Frontal cortex (tissue), 4 donors: ENCODE data around the gene OAS2. TPM values are rescaled to one million over a fixed set of nuclear protein-coding genes. Genes with fewer than 3 reads are reported as not detected.

Source experiments
- DNase-seq, 2 donors: peaks; one replicate each; pipeline ENCODE4 v3.0.0; 2012; ENCODE audit warnings: low spot score in 2 of 2
- FAIRE-seq: peaks from 2 replicates; lab custom pipeline; 2012; peaks lifted over from hg19 to GRCh38; lab: Jason Lieb, UNC
- total RNA-seq: library from RNA; depleted of rRNA; stranded (reverse); fragments of >200 nt; gene quantifications from one replicate; pipeline ENCODE4 v1.2.3, GENCODE V29; 2014
- donor health status: control.
- donor health status: control.
- donor health status: control.

The OAS2 gene
- total RNA-seq, 1 donor from 2014 or later, result 0.82 TPM

DNA sequence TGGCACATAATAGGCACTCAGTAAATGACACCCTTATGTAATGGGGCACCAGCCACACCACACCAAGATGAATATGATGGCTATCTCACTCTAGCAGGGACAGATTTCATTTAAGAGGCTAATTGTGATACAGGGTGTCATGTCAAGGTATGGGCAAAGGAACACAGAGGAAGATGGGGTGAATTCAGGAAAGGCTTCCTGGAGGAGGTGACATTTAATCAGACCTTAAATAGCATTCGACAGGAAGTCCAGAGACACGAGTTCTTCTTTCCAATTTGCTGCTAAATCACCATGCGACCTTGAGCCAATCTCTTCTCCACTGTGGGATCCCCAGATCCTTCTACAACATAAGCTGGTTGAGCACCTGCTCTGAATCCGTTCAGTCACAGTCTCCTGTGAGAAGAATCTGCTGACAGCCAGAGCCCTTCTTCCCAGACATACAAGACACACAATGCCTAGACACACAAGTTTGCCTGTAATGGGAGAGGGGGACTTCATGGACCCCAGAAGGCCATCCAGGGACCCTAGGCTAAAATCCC lies 76.7 kb downstream of the OAS2 start:
- FAIRE-seq (no peak), DNase-seq (peak in 1 of 2 donors; percentile 22)

DNA sequence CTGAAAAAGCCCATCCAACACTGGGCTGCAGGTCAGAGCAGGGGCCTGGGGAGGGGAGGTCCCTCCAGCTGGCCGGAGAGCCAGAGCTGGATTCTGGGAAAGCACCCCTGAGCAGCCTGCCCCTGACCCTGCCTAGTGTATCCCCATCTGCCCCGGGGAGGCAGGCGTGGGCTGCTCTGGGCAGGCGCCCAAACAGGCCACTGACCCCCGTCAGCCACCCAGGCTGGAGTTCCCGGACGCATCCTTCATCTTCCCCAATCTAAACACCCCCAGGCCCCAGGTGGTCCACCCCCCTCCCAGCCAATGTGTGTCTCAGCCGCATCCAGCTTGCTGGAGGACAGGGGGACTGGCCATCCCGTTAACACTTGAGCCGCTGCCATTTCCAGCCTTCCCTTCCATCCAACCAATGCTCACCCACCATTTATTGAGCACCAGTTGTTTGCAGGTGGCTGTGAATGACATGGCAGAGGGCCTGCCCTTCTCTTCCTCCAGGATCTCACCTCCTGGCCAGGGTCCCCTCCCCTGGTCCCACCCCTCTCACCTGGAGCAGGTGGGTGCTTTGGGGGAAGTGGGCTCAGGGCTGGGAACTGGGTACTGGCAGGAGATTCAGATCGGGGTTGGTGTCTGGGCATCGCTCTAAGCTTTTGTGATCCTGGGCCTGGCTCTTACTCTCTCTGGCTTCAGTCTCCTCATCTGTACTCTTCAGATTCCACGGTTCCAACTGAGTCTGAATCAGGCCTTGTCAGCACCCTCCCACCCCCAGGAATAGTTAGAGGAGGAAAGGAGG lies 77.5 kb downstream of the OAS2 start:
- FAIRE-seq (no peak), DNase-seq (peak in 1 of 2 donors; percentile 16)

DNA sequence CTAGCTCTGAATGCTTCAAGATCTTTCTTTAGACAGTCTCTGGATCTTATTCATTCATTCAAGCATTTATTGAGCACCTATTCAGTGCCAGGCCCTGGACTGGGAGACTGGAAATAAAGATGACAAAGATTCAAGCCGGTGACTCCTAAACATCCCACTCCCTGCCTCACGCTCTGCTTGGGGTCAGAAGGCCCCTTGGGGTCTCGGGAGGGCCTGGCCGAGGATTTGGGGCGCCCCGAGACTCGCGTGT lies 78.0 kb downstream of the OAS2 start:
- FAIRE-seq, result no peak

DNA sequence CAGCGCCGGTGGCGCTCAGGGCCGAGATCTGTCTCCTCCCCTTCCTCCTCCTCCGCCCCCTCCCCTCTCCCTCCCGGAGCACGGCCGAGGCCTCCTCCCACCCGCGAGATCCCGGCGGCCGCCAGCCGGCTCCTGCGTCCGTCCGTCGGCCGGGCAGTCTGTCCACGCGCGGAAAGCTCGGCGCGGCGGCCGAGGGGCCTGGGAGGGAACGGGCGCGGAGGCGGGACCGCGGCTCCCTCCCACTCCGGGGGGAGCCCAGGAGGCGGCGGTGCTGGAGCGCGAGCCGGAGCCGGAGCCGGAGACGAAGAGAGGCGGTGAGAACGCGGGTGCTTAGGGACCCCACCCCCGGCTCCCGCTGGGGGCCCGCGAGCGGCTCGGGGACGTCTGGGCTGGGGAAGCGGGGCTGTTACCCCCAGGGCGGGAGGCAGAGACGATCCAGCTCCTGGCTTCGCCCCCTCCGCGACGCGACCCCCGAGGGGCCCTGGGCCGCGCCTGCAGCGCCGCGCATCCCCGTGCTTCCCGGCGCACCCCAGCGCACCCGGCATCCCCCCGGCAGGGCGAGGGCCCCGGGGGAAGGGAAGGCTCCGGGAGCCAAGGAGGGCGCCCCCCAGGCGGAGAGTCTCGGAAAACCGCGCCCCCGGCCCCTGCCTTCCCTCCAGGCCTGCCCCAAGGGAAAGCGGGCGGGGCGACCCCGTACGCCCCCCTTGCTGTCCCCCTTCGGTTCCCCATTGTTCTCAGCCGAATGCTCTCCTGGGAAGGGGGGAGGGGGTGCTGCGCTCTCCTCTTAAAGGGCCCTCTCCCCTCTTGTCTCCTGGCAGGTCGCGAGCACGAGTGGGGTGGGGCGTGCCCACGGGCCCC lies 78.5 kb downstream of the OAS2 start, which contains the start of gene DTX1:
Gene DTX1, plus strand, starts transcription at position 100 of the 858 bp plus-strand sequence. CDS start 1,463 bp downstream, outside the sequence.
- DNase-seq (peak; percentile 56 to 70), FAIRE-seq (no peak)

More for the DNA sequence above, 78.0 kb downstream of the OAS2 start:
- no peak for DNase-seq

DNA sequence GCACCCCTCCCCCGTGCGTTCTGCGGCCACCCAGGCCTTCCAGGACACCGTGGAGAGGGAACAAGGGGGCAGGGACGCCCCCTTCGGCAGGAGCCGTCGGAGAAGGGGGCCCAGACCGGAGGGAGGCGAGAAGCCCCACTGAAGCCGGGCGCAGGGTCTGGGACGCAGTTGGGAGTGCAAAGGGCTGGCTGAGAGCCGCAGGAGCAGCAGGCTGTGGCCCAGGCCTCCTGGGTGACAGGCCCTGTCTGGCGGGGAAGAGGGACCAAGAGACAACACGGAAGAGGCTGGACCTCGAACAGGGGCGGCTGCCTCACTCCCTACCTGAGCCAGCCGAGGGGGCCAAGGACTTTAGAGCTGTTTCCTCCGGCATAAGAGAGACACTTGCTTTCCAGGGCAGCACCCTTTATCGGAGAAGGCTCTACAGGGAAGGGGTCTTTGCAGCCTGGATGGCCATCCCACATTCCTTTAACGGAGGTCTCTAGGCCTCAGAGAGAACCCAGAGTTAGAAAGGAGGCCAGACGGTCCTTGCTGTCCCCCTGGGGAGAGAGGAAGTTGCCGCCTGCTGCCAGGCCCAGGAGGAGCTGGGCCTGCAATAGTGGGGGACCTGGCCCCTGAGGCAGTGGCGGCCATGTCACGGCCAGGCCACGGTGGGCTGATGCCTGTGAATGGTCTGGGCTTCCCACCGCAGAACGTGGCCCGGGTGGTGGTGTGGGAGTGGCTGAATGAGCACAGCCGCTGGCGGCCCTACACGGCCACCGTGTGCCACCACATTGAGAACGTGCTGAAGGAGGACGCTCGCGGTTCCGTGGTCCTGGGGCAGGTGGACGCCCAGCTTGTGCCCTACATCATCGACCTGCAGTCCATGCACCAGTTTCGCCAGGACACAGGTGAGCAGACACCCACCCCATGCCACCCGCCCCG lies 79.5 kb downstream of the OAS2 start:
- DNase-seq, result peak in 1 of 2 donors; percentile 33
- FAIRE-seq, result no peak

DNA sequence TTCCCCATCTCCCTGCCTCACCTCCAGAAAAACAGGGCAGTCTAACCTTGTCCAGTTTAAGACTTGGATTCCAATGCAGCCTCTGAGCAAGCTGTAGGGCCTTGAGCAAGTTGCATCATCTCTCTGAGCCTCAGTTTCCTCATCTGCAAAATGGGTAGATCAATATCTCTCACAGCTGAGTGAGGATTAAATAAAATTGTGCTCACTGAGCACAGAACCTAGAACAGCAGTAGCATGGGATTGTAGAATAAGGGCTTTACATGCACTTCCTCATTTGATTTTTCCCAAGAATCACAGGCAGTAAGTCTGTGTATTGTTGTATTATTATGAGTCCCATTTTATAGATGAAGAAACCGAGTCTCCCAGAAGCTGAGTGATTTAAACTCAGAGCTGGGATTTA lies 80.2 kb downstream of the OAS2 start:
- FAIRE-seq, result no peak
- DNase-seq, result peak in 1 of 2 donors; percentile 7

DNA sequence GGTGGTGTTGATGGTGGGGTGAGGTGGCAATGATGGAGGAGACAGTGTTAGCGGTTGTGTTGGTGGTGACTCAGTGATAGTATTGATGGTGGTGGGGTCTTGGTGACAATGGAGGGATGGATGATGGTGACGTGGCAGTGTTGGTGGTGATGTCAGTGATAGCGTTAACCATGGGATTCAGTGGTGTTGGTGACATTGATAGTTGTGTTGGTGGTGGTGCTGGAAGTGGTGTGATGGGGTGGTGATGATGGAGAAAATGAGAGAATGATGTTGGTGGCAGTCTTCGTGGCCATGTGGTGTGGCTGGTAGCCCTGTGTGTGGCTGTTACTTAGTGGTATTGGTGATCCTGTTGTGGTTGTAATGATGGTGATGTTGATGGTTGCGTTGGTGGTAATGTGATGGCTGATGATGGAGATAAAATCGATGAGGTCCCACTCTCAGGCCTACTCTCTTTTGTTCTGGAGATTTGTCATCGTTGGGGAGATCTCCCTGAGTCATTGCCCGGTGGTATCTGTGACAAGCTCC lies 80.8 kb downstream of the OAS2 start:
- DNase-seq (peak in 1 of 2 donors; percentile 10), FAIRE-seq (no peak)

DNA sequence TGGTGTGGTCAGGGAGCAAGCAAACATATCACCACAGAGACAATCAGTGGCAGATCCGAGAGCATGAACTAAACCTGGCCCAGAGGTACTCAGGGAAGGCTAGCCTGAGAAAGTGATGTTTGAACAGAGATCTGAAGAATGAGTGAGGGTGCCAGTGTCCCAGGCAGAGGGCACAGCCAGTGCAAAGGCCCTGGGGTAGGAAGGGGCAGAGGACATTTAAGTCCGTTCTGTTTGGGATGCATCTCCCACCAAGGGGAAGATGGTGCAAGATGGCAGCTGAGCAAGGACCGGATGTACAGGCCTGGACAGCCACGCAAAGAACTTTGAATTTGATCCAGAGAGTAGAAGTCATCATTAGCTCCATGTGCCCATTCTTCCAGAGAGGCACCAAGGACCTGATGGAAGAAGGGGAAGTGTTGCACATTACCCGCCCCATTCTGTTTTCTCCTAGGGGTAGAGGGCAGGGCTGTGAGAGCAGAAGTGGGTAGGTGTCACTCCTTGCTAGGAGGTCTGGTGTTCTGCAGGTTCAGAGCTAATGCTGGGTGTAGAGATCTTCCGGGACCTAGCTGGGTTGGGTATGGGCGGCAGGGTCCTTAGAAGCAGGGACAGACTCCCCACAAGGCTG lies 82.1 kb downstream of the OAS2 start:
- DNase-seq, result peak in 1 of 2 donors; percentile 8
- no peak for FAIRE-seq

DNA sequence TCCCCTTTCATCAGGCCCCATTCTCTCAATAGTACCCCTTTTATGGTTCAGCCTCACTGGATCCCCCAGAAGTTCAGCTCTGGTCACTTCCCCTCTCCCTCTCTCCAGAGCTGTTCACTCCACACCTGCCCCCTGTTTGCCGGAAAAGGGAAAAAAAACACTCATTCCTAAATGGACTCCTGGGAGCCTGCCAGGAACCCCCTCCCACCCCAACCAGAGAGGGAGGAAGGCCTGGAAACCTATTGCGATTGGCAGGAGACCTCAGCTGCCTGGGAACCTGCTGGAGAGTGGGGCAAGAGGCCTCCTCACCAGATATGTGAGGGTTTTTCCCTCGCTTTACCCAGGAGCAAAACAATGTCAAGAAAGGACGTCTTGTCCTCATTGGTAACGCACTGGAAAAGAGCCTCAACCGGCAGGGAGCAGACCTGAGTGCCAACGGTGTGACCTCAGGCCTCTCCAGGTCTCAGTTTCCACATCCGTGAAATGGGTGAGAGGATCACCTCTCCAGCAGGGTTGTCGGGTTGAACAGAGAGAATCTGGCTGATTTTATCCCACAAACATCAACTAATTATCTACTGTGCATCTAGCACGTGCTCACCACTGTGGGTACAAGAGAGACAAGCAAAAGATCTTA lies 82.9 kb downstream of the OAS2 start:
- DNase-seq (no peak), FAIRE-seq (no peak)

Other genes starting within 250 kb of the OAS2 start
- gene RPH3A, start 186.8 kb upstream of the OAS2 start, total RNA-seq, result 5.3 TPM
- gene OAS1, start 71.6 kb upstream of the OAS2 start, total RNA-seq, result 1.2 TPM
- 2.0 TPM for gene OAS3, start 40.0 kb upstream of the OAS2 start, total RNA-seq
- gene DTX1, start 78.2 kb downstream of the OAS2 start, total RNA-seq, result 18.3 TPM
- gene RASAL1, start 157.2 kb downstream of the OAS2 start, total RNA-seq, result 4.9 TPM
- not detected for gene CFAP73, start 171.2 kb downstream of the OAS2 start, total RNA-seq
- gene DDX54, start 207.0 kb downstream of the OAS2 start, total RNA-seq, result 11.0 TPM
- gene RITA1, start 207.2 kb downstream of the OAS2 start, total RNA-seq, result 10.2 TPM
- gene TPCN1, start 242.9 kb downstream of the OAS2 start, total RNA-seq, result 2.4 TPM